HCT116 (cell line): ENCODE data around the gene CD82. TPM values are rescaled to one million over a fixed set of nuclear protein-coding genes. Genes with fewer than 3 reads are reported as not detected.

Experiments
- ATAC-seq: fragments of 200-7000 bp; cut with Tn5 transposase; 2 replicates; pipeline ENCODE4 v1.9.1; 2020; ENCODE audit warnings: mild to moderate bottlenecking, moderate library complexity
- BruUV-seq: library from RNA; stranded (reverse); fragments of 400-500 nt; replicated peaks from 2 replicates; lab custom pipeline; 2021; lab: Mats Ljungman, UMichigan
- CTCF ChIA-PET: fragments of 300-600 bp; sonication (Branson Sonifier 250); formaldehyde crosslinking; loops from one replicate; lab custom pipeline; 2021; ENCODE audit warnings: antibody characterized with exemption; lab: Charles Lee
- POLR2A ChIA-PET: fragments of 300-600, 350-600 bp; sonication (Branson Sonifier 250); formaldehyde crosslinking; loops from one replicate; lab custom pipeline; 2021; ENCODE audit warnings: antibody characterized with exemption; lab: Charles Lee
- RAD21 ChIA-PET, 2 experiments: fragments of 300-600 bp; sonication (Branson Sonifier 250); formaldehyde crosslinking; loops; one replicate each; lab custom pipeline; 2023; ENCODE audit warnings: low total read pairs in 2 of 2; ENCODE audit not compliant: uncharacterized antibody in 2 of 2, unreplicated experiment in 2 of 2, low non-redundant PET in 1 of 2; lab: Charles Lee
- DNase-seq: peaks from one replicate; pipeline ENCODE4 v3.0.0-alpha.2; 2010; ENCODE audit warnings: low read depth, low spot score
- H2AFZ ChIP-seq: fragments of 200-600 bp; shearing (Covaris generic), sonication (generic); 2 replicates; pipeline ENCODE4 v1.6.1; 2017; ENCODE audit warnings: low read depth, mixed run types, mixed read lengths, antibody characterized with exemption, low read length; ENCODE audit not compliant: poor library complexity, severe bottlenecking
- H3K27ac ChIP-seq: 2 replicates; pipeline ENCODE4 v1.5.1; 2012; ENCODE audit warnings: low read depth, low read length
- H3K27me3 ChIP-seq: fragments of 200-600 bp; sonication (generic); 2 replicates; pipeline ENCODE4 v1.6.1; 2016; ENCODE audit warnings: mixed run types, low read length, mixed read lengths; ENCODE audit not compliant: insufficient read depth
- H3K36me3 ChIP-seq, 2 experiments: fragments of 200-500 bp in 1 of 2; fragments of 200-600 bp in 1 of 2; sonication (Bioruptor generic) in 1 of 2; sonication (generic) in 1 of 2; 2 replicates each; pipeline versions ENCODE4 v1.5.1 to v1.6.1; 2014 to 2016; ENCODE audit warnings: low read length in 2 of 2, inconsistent platforms in 1 of 2, mixed read lengths in 1 of 2, mixed run types in 1 of 2; ENCODE audit not compliant: insufficient read depth in 2 of 2, control insufficient read depth in 1 of 2
- H3K4me1 ChIP-seq, 2 experiments: fragments of 200-600 bp in 1 of 2; sonication (generic) in 1 of 2; 2 replicates each; pipeline versions ENCODE4 v1.5.1 to v1.6.1; 2012 to 2017; ENCODE audit warnings: low read length in 2 of 2, inconsistent platforms in 1 of 2, mild to moderate bottlenecking in 1 of 2, mixed read lengths in 1 of 2, mixed run types in 1 of 2, moderate library complexity in 1 of 2; ENCODE audit not compliant: insufficient read depth in 2 of 2, control insufficient read depth in 1 of 2
- H3K4me2 ChIP-seq: fragments of 200-600 bp; sonication (generic); 2 replicates; pipeline ENCODE4 v1.6.1; 2017; ENCODE audit warnings: mixed run types, low read length, mixed read lengths
- H3K4me3 ChIP-seq, 2 experiments: fragments of 200-600 bp in 1 of 2; sonication (generic) in 1 of 2; replicated peaks in 1 of 2; 2 replicates each; pipeline ENCODE4 v1.5.1; 2011 to 2016; ENCODE audit warnings: low read length in 2 of 2, control low read depth in 1 of 2, low read depth in 1 of 2, mild to moderate bottlenecking in 1 of 2, mixed read lengths in 1 of 2, mixed run types in 1 of 2
- H3K79me2 ChIP-seq: fragments of 200-600 bp; sonication (generic); 2 replicates; pipeline ENCODE4 v1.6.1; 2017; ENCODE audit warnings: mild to moderate bottlenecking, mixed run types, low read length, moderate library complexity, mixed read lengths; ENCODE audit not compliant: insufficient read depth
- H3K9ac ChIP-seq: fragments of 200-600 bp; sonication (generic); 2 replicates; pipeline ENCODE4 v1.6.1; 2016; ENCODE audit warnings: low read length, mixed read lengths
- H3K9me2 ChIP-seq: fragments of 200-600 bp; sonication (generic), shearing (Covaris generic); 2 replicates; pipeline ENCODE4 v1.6.1; 2017; ENCODE audit warnings: mixed run types, mild to moderate bottlenecking, moderate library complexity; ENCODE audit not compliant: insufficient read depth
- H3K9me3 ChIP-seq, 2 experiments: fragments of 200-500 bp in 1 of 2; fragments of 200-600 bp in 1 of 2; sonication (Bioruptor generic) in 1 of 2; sonication (generic) in 1 of 2; 2 replicates each; pipeline ENCODE4 v1.6.1; 2014 to 2017; ENCODE audit warnings: low read length in 2 of 2, mixed read lengths in 2 of 2, inconsistent platforms in 1 of 2, low read depth in 1 of 2, mild to moderate bottlenecking in 1 of 2, mixed run types in 1 of 2, moderate library complexity in 1 of 2; ENCODE audit not compliant: control insufficient read depth in 1 of 2, insufficient read depth in 1 of 2
- H4K20me1 ChIP-seq: fragments of 200-600 bp; sonication (generic), shearing (Covaris generic); 2 replicates; pipeline ENCODE4 v1.6.1; 2017; ENCODE audit warnings: mixed run types, mild to moderate bottlenecking, moderate library complexity; ENCODE audit not compliant: insufficient read depth
- ATF3 ChIP-seq: IDR thresholded peaks from 2 replicates; pipeline ENCODE4 v1.6.1; 2012
- CBX3 ChIP-seq: IDR thresholded peaks from 2 replicates; pipeline ENCODE4 v1.6.1; 2012; ENCODE audit warnings: low read depth
- CEBPB ChIP-seq: IDR thresholded peaks from 2 replicates; pipeline ENCODE4 v1.6.1; 2012; ENCODE audit warnings: low read depth
- ELF1 ChIP-seq: IDR thresholded peaks from 2 replicates; pipeline ENCODE4 v1.6.1; 2012; ENCODE audit warnings: low read depth, borderline replicate concordance
- JUND ChIP-seq: IDR thresholded peaks from 2 replicates; pipeline ENCODE4 v1.6.1; 2012
- POLR2AphosphoS5 ChIP-seq: IDR thresholded peaks from 2 replicates; pipeline ENCODE4 v1.6.1; 2011; ENCODE audit warnings: mild to moderate bottlenecking, low read depth, low read length, moderate library complexity
- RAD21 ChIP-seq: IDR thresholded peaks from 2 replicates; pipeline ENCODE4 v1.6.1; 2012; ENCODE audit warnings: low read depth, mild to moderate bottlenecking
- REST ChIP-seq: IDR thresholded peaks from 2 replicates; pipeline ENCODE4 v1.6.1; 2012; ENCODE audit warnings: low read depth
- SIN3A ChIP-seq: IDR thresholded peaks from 2 replicates; pipeline ENCODE4 v1.6.1; 2012; ENCODE audit warnings: low read depth
- SP1 ChIP-seq: IDR thresholded peaks from 2 replicates; pipeline ENCODE4 v1.6.1; 2012; ENCODE audit warnings: low read depth
- SRF ChIP-seq: IDR thresholded peaks from 2 replicates; pipeline ENCODE4 v1.6.1; 2012; ENCODE audit warnings: low read depth
- TCF7L2 ChIP-seq: IDR thresholded peaks from 2 replicates; pipeline ENCODE4 v1.7.0; 2011; ENCODE audit warnings: borderline replicate concordance, inconsistent platforms; ENCODE audit not compliant: insufficient read depth, insufficient read length; ENCODE audit errors: extremely low read depth
- ZFX ChIP-seq: fragments of 450-650 bp; IDR thresholded peaks from 2 replicates; pipeline ENCODE4 v1.6.1; 2017
- ZNF274 ChIP-seq: fragments of 200-500 bp; sonication (Bioruptor generic); IDR thresholded peaks from 2 replicates; pipeline ENCODE4 v1.6.1; 2014; ENCODE audit warnings: mild to moderate bottlenecking, low read depth, low read length, inconsistent platforms
- intact Hi-C: fragments of 100-400 bp; cut with micrococcal nuclease; formaldehyde crosslinking; loops from 2 replicates; pipeline ENCODE4 v1.10.0; 2022
- total RNA-seq: library from RNA; stranded (reverse); gene quantifications from one replicate; pipeline ENCODE4 v1.2.1, GENCODE V29; 2021; ENCODE audit not compliant: unreplicated experiment
- TF ChIP-seq, protein P1 (sequence below): IDR thresholded peaks from 2 replicates; pipeline ENCODE4 v1.6.1; 2012
- TF ChIP-seq, protein P2 (sequence below), 3 experiments: fragments of 200-600 bp in 1 of 3; sonication (generic) in 1 of 3; IDR thresholded peaks in 2 of 3; conservative IDR thresholded peaks in 1 of 3; 2 replicates each; pipeline ENCODE4 v1.5.1; 2012 to 2017; ENCODE audit warnings: low read depth in 2 of 3, low read length in 2 of 3, antibody characterized with exemption in 1 of 3, borderline replicate concordance in 1 of 3, control low read depth in 1 of 3, mild to moderate bottlenecking in 1 of 3, mixed read lengths in 1 of 3, mixed run types in 1 of 3, moderate library complexity in 1 of 3; ENCODE audit not compliant: insufficient read depth in 1 of 3

CD82 gene
- total RNA-seq, 1 experiment from 2014 or later = 16.7 TPM

GRCh38 chr11:44600261-44600660, 34.8 kb downstream of the CD82 start:
- Histone ChIP-seq H3K4me2 (no peak overlapping the region), H2AFZ (no peak overlapping the region), H3K36me3 (no peaks in the 10 kb centered on the region), H3K9me3 (no peaks in the 10 kb centered on the region), H3K4me3 (no peak overlapping the region), H3K27ac (no peak overlapping the region), H3K27me3 (no peaks in the 10 kb centered on the region), H4K20me1 (no peaks in the 10 kb centered on the region), H3K9ac (no peak overlapping the region), H3K79me2 (no peaks in the 10 kb centered on the region)
- CTCF ChIA-PET = no interaction called here
- intact Hi-C loops = no loop called here
- BruUV-seq = no TSS peak
- RAD21 ChIA-PET = no interaction called here
- POLR2A ChIA-PET = no interaction called here
- no peak for TF ChIP-seq SRF
- TF ChIP-seq ELF1 = no peak
- TF ChIP-seq POLR2AphosphoS5 = no peak
- TF ChIP-seq, all 23 proteins: peak for 0
- Histone ChIP-seq H3K4me1 (no peaks in the 10 kb centered on the region; a peak in 1 of 4 replicates), H3K9me2 (no peaks in the 10 kb centered on the region)
- ATAC-seq = no peak
- no peak for DNase-seq

- ChIA-PET RAD21 (no interaction called here), POLR2A (no interaction called here), CTCF (no interaction called here)
- BruUV-seq = no TSS peak
- DNase-seq (no peak), ATAC-seq (no peak)
- no peaks in the 10 kb centered on the region for H4K20me1 ChIP-seq
- intact Hi-C loops = no loop called here
- H2AFZ ChIP-seq = no peak overlapping the region
- no peaks in the 10 kb centered on the region; a peak in 1 of 4 replicates for H3K4me1 ChIP-seq
- H3K36me3 ChIP-seq = no peaks in the 10 kb centered on the region
- H3K9me2 ChIP-seq = no peaks in the 10 kb centered on the region
- no peaks in the 10 kb centered on the region for H3K9me3 ChIP-seq
- no peak overlapping the region for H3K4me2 ChIP-seq
- H3K79me2 ChIP-seq = no peaks in the 10 kb centered on the region
- no peaks in the 10 kb centered on the region for H3K27me3 ChIP-seq
- no peak overlapping the region for H3K27ac ChIP-seq
- TF ChIP-seq ZFX (no peak), ZNF274 (no peak), ATF3 (no peak), CBX3 (no peak), TCF7L2 (no peak), RAD21 (no peak), SRF (no peak), SIN3A (no peak), REST (no peak), CEBPB (no peak), ELF1 (no peak), JUND (no peak), SP1 (no peak)
- TF ChIP-seq, protein P1, sequence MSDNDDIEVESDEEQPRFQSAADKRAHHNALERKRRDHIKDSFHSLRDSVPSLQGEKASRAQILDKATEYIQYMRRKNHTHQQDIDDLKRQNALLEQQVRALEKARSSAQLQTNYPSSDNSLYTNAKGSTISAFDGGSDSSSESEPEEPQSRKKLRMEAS = no peak
- TF ChIP-seq, protein P2, sequence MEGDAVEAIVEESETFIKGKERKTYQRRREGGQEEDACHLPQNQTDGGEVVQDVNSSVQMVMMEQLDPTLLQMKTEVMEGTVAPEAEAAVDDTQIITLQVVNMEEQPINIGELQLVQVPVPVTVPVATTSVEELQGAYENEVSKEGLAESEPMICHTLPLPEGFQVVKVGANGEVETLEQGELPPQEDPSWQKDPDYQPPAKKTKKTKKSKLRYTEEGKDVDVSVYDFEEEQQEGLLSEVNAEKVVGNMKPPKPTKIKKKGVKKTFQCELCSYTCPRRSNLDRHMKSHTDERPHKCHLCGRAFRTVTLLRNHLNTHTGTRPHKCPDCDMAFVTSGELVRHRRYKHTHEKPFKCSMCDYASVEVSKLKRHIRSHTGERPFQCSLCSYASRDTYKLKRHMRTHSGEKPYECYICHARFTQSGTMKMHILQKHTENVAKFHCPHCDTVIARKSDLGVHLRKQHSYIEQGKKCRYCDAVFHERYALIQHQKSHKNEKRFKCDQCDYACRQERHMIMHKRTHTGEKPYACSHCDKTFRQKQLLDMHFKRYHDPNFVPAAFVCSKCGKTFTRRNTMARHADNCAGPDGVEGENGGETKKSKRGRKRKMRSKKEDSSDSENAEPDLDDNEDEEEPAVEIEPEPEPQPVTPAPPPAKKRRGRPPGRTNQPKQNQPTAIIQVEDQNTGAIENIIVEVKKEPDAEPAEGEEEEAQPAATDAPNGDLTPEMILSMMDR (IDR thresholded peaks at IDR 0.05 in 2 of 3, conservative IDR thresholded peaks at IDR 0.05 in 1 of 3; ENCODE audit: borderline replicate concordance in 1 of 3, insufficient read depth in 1 of 3, low read depth in 2 of 3, low read length in 2 of 3) = no peak
- no peak overlapping the region for H3K9ac ChIP-seq
- H3K4me3 ChIP-seq = no peak overlapping the region
These were observed 35.4 kb downstream of the CD82 start for GRCh38 chr11:44600839-44601383.
